Neural cell (in vitro differentiated cells): ENCODE data around the gene TNFAIP1.

Experiments used
- CTCF ChIP-seq: fragments of 450-650 bp; IDR thresholded peaks from 2 replicates; pipeline ENCODE4 v1.5.1; 2014; ENCODE audit warnings: antibody characterized with exemption, mild to moderate bottlenecking, moderate library complexity; ENCODE audit not compliant: poor library complexity, severe bottlenecking
- EZH2 ChIP-seq: fragments of 200-600, 300-800 bp; shearing (Covaris generic), sonication (generic); IDR thresholded peaks from 2 replicates; pipeline ENCODE4 v1.6.1; 2014; ENCODE audit warnings: antibody characterized with exemption, low read length, borderline replicate concordance, mild to moderate bottlenecking; ENCODE audit not compliant: insufficient read depth, poor library complexity, severe bottlenecking
- MXI1 ChIP-seq: fragments of 450-650 bp; conservative IDR thresholded peaks from 2 replicates; pipeline ENCODE4 v1.6.1; 2014; ENCODE audit warnings: antibody characterized with exemption, mild to moderate bottlenecking; ENCODE audit not compliant: poor library complexity, severe bottlenecking
- POLR2AphosphoS5 ChIP-seq: IDR thresholded peaks from 2 replicates; pipeline ENCODE4 v1.6.1; 2012
- RAD21 ChIP-seq: fragments of 450-650 bp; conservative IDR thresholded peaks from 2 replicates; pipeline ENCODE4 v1.6.1; 2014; ENCODE audit warnings: antibody characterized with exemption, mild to moderate bottlenecking, moderate library complexity
- SMC3 ChIP-seq: fragments of 450-650 bp; conservative IDR thresholded peaks from 2 replicates; pipeline ENCODE4 v1.6.1; 2014; ENCODE audit warnings: antibody characterized with exemption, mild to moderate bottlenecking, moderate library complexity; ENCODE audit not compliant: poor library complexity
- TAF1 ChIP-seq: IDR thresholded peaks from 2 replicates; pipeline ENCODE4 v1.6.1; 2012; ENCODE audit warnings: low read depth

DNA sequence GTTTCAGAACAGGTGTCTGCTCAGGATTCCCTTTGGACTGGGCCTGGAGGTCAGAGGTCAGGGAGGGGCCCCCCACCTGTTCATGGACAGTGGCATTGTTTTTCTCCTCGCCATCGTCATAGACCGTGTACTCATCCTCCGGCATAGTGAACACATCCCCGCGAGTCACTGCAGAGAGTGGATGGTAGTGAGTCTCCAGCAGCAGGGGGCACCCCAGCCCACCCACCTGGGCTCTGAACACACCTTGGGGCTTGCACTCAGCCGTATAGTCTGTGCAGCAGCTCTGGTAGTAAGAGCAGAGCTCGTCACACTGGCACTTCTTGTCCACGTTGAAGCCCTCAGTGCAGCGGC, 34.1 kb downstream of the TNFAIP1 start:
- peak; percentile 13 for TF ChIP-seq CTCF
- no peak for TF ChIP-seq EZH2
- no peak for TF ChIP-seq SMC3
- no peak for TF ChIP-seq TAF1
- TF ChIP-seq MXI1, result no peak
- no peak for TF ChIP-seq RAD21
- no peak for TF ChIP-seq POLR2AphosphoS5
